Breast epithelium (tissue), 4 donors: ENCODE results near the gene MERTK. TPM values are rescaled to one million over a fixed set of nuclear protein-coding genes. Genes with fewer than 3 reads are reported as not detected.

Experiments
- DNase-seq, 2 donors: peaks; one replicate each; pipeline ENCODE4 v3.0.0-alpha.2; 2019; ENCODE audit warnings: low spot score in 2 of 2
- H3K27ac ChIP-seq, 2 donors: fragments of 200-600 bp; sonication (generic) in 1 of 2; one replicate each; pipeline ENCODE4 v1.5.1; 2016 to 2019; ENCODE audit warnings: mild to moderate bottlenecking in 1 of 2
- H3K27me3 ChIP-seq, 2 donors: fragments of 200-600 bp; sonication (generic) in 1 of 2; one replicate each; pipeline versions ENCODE4 v1.5.1 to v1.6.0; 2017 to 2019; ENCODE audit warnings: control low read depth in 1 of 2, mild to moderate bottlenecking in 1 of 2
- H3K36me3 ChIP-seq: fragments of 200-600 bp; one replicate; pipeline ENCODE4 v1.5.1; 2019
- H3K4me1 ChIP-seq, 2 donors: fragments of 200-600 bp; sonication (generic); one replicate each; pipeline ENCODE4 v1.5.1; 2016 to 2019; ENCODE audit warnings: control low read depth in 1 of 2
- H3K4me3 ChIP-seq, 3 donors: fragments of 200-600 bp; sonication (generic); 1 replicate in 2 of 3; 2 replicates in 1 of 3; pipeline ENCODE4 v1.5.1; 2016 to 2019; ENCODE audit warnings: mild to moderate bottlenecking in 3 of 3, moderate library complexity in 2 of 3
- H3K9me3 ChIP-seq, 2 donors: fragments of 200-600 bp; sonication (generic) in 1 of 2; one replicate each; pipeline ENCODE4 v1.5.1; 2016 to 2019; ENCODE audit warnings: control low read depth in 1 of 2
- POLR2A ChIP-seq: fragments of 450-650 bp; IDR thresholded peaks from one replicate; pipeline ENCODE4 v1.6.1; 2016; ENCODE audit warnings: antibody characterized with exemption, mild to moderate bottlenecking, moderate library complexity
- POLR2AphosphoS5 ChIP-seq, 3 donors: sonication (generic); formaldehyde crosslinking; IDR thresholded peaks; one replicate each; pipeline ENCODE4 v1.6.1; 2017; ENCODE audit warnings: antibody characterized with exemption in 3 of 3
- intact Hi-C: fragments of 100-400 bp; cut with DNase I; formaldehyde crosslinking; loops from one replicate; pipeline ENCODE4 v1.15.1; 2023; ENCODE audit warnings: low total_unique reads
- total RNA-seq, 3 donors: library from RNA; depleted of rRNA; stranded (reverse); fragments of >200 nt; gene quantifications; one replicate each; pipeline ENCODE4 v1.1.0, GENCODE V29; 2016
- TF ChIP-seq, protein P1 (sequence below), 3 donors: fragments of 450-650 bp; IDR thresholded peaks; one replicate each; pipeline ENCODE4 v1.5.1; 2016 to 2017; ENCODE audit warnings: antibody characterized with exemption in 3 of 3, mild to moderate bottlenecking in 3 of 3, moderate library complexity in 3 of 3

The MERTK gene
- total RNA-seq, 3 donors from 2014 or later = 21.0 to 84.3 (median 36.3) TPM

- no peak for TF ChIP-seq POLR2AphosphoS5 (IDR thresholded peaks at IDR 0.05)
- Histone ChIP-seq H3K36me3 (no peaks in the 10 kb centered on the region), H3K4me1 (no peaks in the 10 kb centered on the region), H3K27ac (no peak overlapping the region), H3K4me3 (no peak overlapping the region), H3K9me3 (peaks cover 0 to 5% of the 10 kb centered on the region in 2 donors), H3K27me3 (no peaks in the 10 kb centered on the region)
- no peak for DNase-seq
- intact Hi-C loops = no loop called here
These were observed 75.3 kb downstream of the MERTK start for GRCh38 chr2:111973701-111974100.

- H3K36me3 ChIP-seq = no peaks in the 10 kb centered on the region
- peaks cover 0 to 5% of the 10 kb centered on the region in 2 donors for H3K9me3 ChIP-seq
- H3K27me3 ChIP-seq = no peaks in the 10 kb centered on the region
- no peaks in the 10 kb centered on the region for H3K4me1 ChIP-seq
- TF ChIP-seq, protein P1, sequence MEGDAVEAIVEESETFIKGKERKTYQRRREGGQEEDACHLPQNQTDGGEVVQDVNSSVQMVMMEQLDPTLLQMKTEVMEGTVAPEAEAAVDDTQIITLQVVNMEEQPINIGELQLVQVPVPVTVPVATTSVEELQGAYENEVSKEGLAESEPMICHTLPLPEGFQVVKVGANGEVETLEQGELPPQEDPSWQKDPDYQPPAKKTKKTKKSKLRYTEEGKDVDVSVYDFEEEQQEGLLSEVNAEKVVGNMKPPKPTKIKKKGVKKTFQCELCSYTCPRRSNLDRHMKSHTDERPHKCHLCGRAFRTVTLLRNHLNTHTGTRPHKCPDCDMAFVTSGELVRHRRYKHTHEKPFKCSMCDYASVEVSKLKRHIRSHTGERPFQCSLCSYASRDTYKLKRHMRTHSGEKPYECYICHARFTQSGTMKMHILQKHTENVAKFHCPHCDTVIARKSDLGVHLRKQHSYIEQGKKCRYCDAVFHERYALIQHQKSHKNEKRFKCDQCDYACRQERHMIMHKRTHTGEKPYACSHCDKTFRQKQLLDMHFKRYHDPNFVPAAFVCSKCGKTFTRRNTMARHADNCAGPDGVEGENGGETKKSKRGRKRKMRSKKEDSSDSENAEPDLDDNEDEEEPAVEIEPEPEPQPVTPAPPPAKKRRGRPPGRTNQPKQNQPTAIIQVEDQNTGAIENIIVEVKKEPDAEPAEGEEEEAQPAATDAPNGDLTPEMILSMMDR (IDR thresholded peaks at IDR 0.05) = no peak
- TF ChIP-seq POLR2AphosphoS5 (IDR thresholded peaks at IDR 0.05) (peak in 1 of 3 donors; percentile 25), POLR2A (no peak)
- no peak overlapping the region for H3K27ac ChIP-seq
- no peak overlapping the region for H3K4me3 ChIP-seq
- intact Hi-C loops = no loop called here
- no peak for DNase-seq
These were observed 76.7 kb downstream of the MERTK start for GRCh38 chr2:111975053-111975552.

DNA sequence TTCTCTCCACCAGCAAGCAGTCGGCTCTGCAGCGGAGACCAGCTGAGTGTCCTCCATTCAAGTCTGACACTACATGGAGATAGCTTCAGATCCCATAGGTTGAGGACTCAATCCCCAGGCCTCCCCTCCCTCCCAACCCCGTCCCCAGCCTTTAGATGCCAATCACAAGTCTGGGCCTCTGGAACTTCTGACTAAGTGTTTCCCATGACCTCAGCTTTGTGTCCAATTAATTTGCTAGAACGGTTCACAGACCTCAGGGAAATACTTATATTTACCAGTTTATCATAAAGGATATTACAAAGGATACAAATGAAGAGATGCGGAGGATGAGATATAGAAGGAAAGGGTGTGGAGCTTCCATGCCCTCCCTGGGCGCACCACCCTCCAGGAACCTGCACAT, 77.4 kb downstream of the MERTK start:
- no peaks in the 10 kb centered on the region for H3K4me1 ChIP-seq
- no peak overlapping the region for H3K27ac ChIP-seq
- DNase-seq = no peak
- intact Hi-C loops = no loop called here
- no peak overlapping the region for H3K4me3 ChIP-seq
- peaks cover 0 to 5% of the 10 kb centered on the region in 2 donors for H3K9me3 ChIP-seq
- TF ChIP-seq POLR2A = no peak
- TF ChIP-seq, protein P1 (IDR thresholded peaks at IDR 0.05) = no peak
- no peak for TF ChIP-seq POLR2AphosphoS5 (IDR thresholded peaks at IDR 0.05)
- no peaks in the 10 kb centered on the region for H3K27me3 ChIP-seq
- no peaks in the 10 kb centered on the region for H3K36me3 ChIP-seq

DNA sequence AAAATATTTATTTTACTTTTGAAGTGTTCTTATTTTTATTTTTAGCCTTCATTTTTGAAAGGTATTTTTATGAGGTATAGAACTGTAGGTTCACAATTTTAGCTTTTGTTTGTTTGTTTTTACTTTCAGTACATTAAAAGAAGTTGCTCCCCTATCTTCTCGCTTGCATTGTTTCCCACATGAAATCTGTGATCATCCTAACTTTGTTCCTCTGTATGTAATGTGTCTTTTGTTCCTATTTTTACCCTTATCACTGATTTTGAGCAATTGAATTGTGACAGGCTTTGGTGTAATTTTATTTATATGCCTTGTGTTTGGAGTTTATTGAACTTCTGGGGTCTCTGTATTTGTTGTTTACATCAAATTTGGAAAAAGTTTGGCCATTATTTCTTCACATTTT, 78.8 kb downstream of the MERTK start:
- Histone ChIP-seq H3K36me3 (no peaks in the 10 kb centered on the region), H3K27me3 (no peaks in the 10 kb centered on the region), H3K27ac (no peak overlapping the region), H3K9me3 (peaks cover 0 to 5% of the 10 kb centered on the region in 2 donors), H3K4me1 (no peaks in the 10 kb centered on the region), H3K4me3 (no peak overlapping the region)
- TF ChIP-seq, protein P1 (IDR thresholded peaks at IDR 0.05) = no peak
- TF ChIP-seq POLR2A (no peak), POLR2AphosphoS5 (IDR thresholded peaks at IDR 0.05) (no peak)
- DNase-seq = no peak
- intact Hi-C loops = no loop called here

DNA sequence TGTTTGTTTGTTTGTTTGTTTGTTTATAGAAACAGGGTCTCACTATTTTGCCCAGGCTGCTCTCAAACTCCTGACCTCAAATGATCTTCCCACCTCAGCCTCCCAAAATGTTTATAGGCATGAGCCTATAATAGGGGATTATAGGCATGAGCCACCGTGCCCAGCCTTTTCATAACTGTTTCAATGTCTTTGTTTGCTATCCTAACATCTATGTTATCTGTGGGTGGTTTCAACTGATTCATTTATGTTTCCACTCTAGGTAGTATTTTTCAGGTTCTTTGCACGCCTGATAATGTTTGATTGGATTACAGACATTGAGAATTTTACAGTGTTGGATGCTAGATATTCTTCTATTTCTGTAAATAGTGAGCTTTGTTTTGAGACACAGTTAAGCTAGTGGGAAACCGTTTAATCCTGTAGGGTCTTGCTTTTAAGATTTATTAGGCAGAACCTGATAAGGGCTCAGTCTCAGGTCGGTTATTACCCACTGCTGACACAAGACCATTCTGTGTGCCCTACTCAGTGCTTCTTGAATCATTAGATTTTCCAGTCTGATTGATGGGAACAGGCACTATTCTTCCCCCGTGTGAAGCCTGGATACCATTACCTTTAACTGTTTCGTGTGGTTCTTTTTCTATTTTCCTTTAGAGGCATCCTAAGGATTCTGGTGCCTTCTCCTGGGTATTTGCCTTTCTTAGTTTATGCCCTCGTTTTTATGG, 80.2 kb downstream of the MERTK start:
- intact Hi-C loops = no loop called here
- Histone ChIP-seq H3K27ac (no peak overlapping the region), H3K27me3 (no peaks in the 10 kb centered on the region), H3K36me3 (no peaks in the 10 kb centered on the region), H3K4me3 (no peak overlapping the region), H3K4me1 (no peaks in the 10 kb centered on the region), H3K9me3 (peaks cover 0 to 5% of the 10 kb centered on the region in 2 donors)
- TF ChIP-seq, protein P1 (IDR thresholded peaks at IDR 0.05) = no peak
- TF ChIP-seq POLR2AphosphoS5 (IDR thresholded peaks at IDR 0.05) (no peak), POLR2A (no peak)
- DNase-seq = no peak
